ENCODE data around the gene STON2. TPM values are rescaled to one million over a fixed set of nuclear protein-coding genes. Genes with fewer than 3 reads are reported as not detected.

Gene STON2
- total and polyA plus RNA-seq, 4 donors: 3.1 to 27.6 (median 15.2) TPM

- H3K9ac ChIP-seq (ENCODE audit: insufficient read depth in 1 of 2, low read length in 2 of 2): no peak overlapping the region
- peaks cover 0 to 35% (median 23%) of the 10 kb centered on the region in 3 donors for H3K27me3 ChIP-seq (ENCODE audit: control insufficient read depth in 3 of 3, insufficient read depth in 3 of 3, low read length in 2 of 3)
Observed at GRCh38 chr14:81435391-81436295, 35.5 kb upstream of the STON2 start.

GRCh38 chr14:81435048-81435390 is 34.9 kb upstream of the STON2 start:
- 20 to 27% methylated on average over 6 of the region's 6 CpGs for WGBS, 2 donors
- H3K27ac ChIP-seq (ENCODE audit: low read depth in 1 of 2, low read length in 1 of 2): no peak overlapping the region
- H3K4me1 ChIP-seq (ENCODE audit: control insufficient read depth in 5 of 5, insufficient read depth in 5 of 5, low read length in 5 of 5): peaks cover 0 to 16% (median 10%) of the 10 kb centered on the region in 5 donors
- no peak for DNase-seq
- H3K9me3 ChIP-seq (ENCODE audit: control insufficient read depth in 4 of 4, insufficient read depth in 3 of 4, low read length in 3 of 4): no peaks in the 10 kb centered on the region
- H3K36me3 ChIP-seq (ENCODE audit: control insufficient read depth in 4 of 4, insufficient read depth in 4 of 4, low read length in 4 of 4): no peaks in the 10 kb centered on the region
- peak overlapping the region; percentile 1 for H3K4me3 ChIP-seq
- TF ChIP-seq, protein P1, sequence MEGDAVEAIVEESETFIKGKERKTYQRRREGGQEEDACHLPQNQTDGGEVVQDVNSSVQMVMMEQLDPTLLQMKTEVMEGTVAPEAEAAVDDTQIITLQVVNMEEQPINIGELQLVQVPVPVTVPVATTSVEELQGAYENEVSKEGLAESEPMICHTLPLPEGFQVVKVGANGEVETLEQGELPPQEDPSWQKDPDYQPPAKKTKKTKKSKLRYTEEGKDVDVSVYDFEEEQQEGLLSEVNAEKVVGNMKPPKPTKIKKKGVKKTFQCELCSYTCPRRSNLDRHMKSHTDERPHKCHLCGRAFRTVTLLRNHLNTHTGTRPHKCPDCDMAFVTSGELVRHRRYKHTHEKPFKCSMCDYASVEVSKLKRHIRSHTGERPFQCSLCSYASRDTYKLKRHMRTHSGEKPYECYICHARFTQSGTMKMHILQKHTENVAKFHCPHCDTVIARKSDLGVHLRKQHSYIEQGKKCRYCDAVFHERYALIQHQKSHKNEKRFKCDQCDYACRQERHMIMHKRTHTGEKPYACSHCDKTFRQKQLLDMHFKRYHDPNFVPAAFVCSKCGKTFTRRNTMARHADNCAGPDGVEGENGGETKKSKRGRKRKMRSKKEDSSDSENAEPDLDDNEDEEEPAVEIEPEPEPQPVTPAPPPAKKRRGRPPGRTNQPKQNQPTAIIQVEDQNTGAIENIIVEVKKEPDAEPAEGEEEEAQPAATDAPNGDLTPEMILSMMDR (IDR thresholded peaks at IDR 0.05; ENCODE audit: control extremely low read depth, extremely low read depth): no peak
- no peak for ATAC-seq (ENCODE audit: insufficient read depth, low FRiP score)
- H3K27me3 ChIP-seq (ENCODE audit: control insufficient read depth in 3 of 3, insufficient read depth in 3 of 3, low read length in 2 of 3): peaks cover 0 to 34% (median 21%) of the 10 kb centered on the region in 3 donors
- H3K9ac ChIP-seq (ENCODE audit: insufficient read depth in 1 of 2, low read length in 2 of 2): no peak overlapping the region

More at GRCh38 chr14:81435391-81436295, 35.5 kb upstream of the STON2 start:
- 1% methylated on average over 65 to 73 of the region's 73 CpGs for WGBS, 2 donors
- H3K4me1 ChIP-seq (ENCODE audit: control insufficient read depth in 5 of 5, insufficient read depth in 5 of 5, low read length in 5 of 5): peaks cover 0 to 13% (median 10%) of the 10 kb centered on the region in 5 donors
- DNase-seq: peak; percentile 73 to 79 (median 78)
- no peaks in the 10 kb centered on the region for H3K9me3 ChIP-seq (ENCODE audit: control insufficient read depth in 4 of 4, insufficient read depth in 3 of 4, low read length in 3 of 4)
- TF ChIP-seq, protein P1 (IDR thresholded peaks at IDR 0.05; ENCODE audit: control extremely low read depth, extremely low read depth): no peak
- H3K4me3 ChIP-seq: peak overlapping the region; percentile 35
- no peaks in the 10 kb centered on the region for H3K36me3 ChIP-seq (ENCODE audit: control insufficient read depth in 4 of 4, insufficient read depth in 4 of 4, low read length in 4 of 4)
- H3K27ac ChIP-seq (ENCODE audit: low read depth in 1 of 2, low read length in 1 of 2): peak overlapping the region in 1 of 2 donors; percentile 17
- peak; percentile 55 for ATAC-seq (ENCODE audit: insufficient read depth, low FRiP score)

DNA sequence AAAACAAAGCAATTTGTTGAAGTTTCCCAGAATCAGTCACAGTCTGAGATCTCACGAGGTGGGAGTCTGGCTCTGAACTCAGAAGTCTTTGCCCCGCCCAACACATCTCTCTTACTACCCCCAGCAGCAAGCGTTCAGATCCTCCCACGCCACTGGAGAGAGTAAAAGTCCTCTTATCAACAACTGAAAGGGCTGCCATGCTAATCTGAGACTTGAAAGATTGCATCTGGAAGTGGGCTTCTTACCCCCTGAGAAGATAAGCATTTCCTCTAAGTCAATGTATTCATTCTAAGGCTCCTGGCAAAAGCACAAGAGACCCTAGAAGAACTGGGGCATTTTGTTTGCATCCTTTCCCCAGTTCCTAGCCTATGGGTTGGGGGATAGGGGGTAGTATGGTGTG is 34.1 kb upstream of the STON2 start:
- Histone ChIP-seq H3K9me3 (ENCODE audit: control insufficient read depth in 4 of 4, insufficient read depth in 3 of 4, low read length in 3 of 4) (no peaks in the 10 kb centered on the region), H3K4me3 (no peak overlapping the region), H3K27me3 (ENCODE audit: control insufficient read depth in 3 of 3, insufficient read depth in 3 of 3, low read length in 2 of 3) (peaks cover 0 to 32% (median 21%) of the 10 kb centered on the region in 3 donors), H3K4me1 (ENCODE audit: control insufficient read depth in 5 of 5, insufficient read depth in 5 of 5, low read length in 5 of 5) (peaks cover 0 to 16% (median 10%) of the 10 kb centered on the region in 5 donors), H3K36me3 (ENCODE audit: control insufficient read depth in 4 of 4, insufficient read depth in 4 of 4, low read length in 4 of 4) (no peaks in the 10 kb centered on the region), H3K27ac (ENCODE audit: low read depth in 1 of 2, low read length in 1 of 2) (no peak overlapping the region), H3K9ac (ENCODE audit: insufficient read depth in 1 of 2, low read length in 2 of 2) (no peak overlapping the region)
- DNase-seq: no peak
- TF ChIP-seq, protein P1 (IDR thresholded peaks at IDR 0.05; ENCODE audit: control extremely low read depth, extremely low read depth): no peak
- 48 to 72% methylated on average over 4 of the region's 4 CpGs for WGBS, 2 donors
- ATAC-seq (ENCODE audit: insufficient read depth, low FRiP score): no peak
